K562 (cell line): ENCODE results near the gene TMEM63A. TPM values are rescaled to one million over a fixed set of nuclear protein-coding genes. Genes with fewer than 3 reads are reported as not detected.

Source experiments
- CBFA2T2 ChIP-seq: fragments of 450-650 bp; conservative IDR thresholded peaks from 2 replicates; pipeline ENCODE4 v1.6.1; 2017; ENCODE audit warnings: mild to moderate bottlenecking
- CBX1 ChIP-seq: sonication (generic); IDR thresholded peaks from 2 replicates; pipeline ENCODE4 v1.6.1; 2016; ENCODE audit warnings: antibody characterized with exemption, low read depth, mild to moderate bottlenecking
- CBX8 ChIP-seq: fragments of 200-600 bp; sonication (generic); IDR thresholded peaks from 2 replicates; pipeline ENCODE4 v1.6.1; 2012; ENCODE audit warnings: borderline replicate concordance, mixed run types, low read depth, mild to moderate bottlenecking, moderate library complexity, mixed read lengths, low read length, control low read depth, inconsistent platforms; ENCODE audit not compliant: poor library complexity, severe bottlenecking; ENCODE audit errors: extremely low read depth
- COPS2 ChIP-seq: fragments of 450-650 bp; conservative IDR thresholded peaks from 2 replicates; pipeline ENCODE4 v1.6.1; 2016; ENCODE audit warnings: mild to moderate bottlenecking, moderate library complexity
- FOXK2 ChIP-seq, 2 experiments: fragments of 450-650 bp; IDR thresholded peaks in 1 of 2; conservative IDR thresholded peaks in 1 of 2; 2 replicates each; pipeline ENCODE4 v1.6.1; 2016; ENCODE audit warnings: low read depth in 2 of 2, mild to moderate bottlenecking in 1 of 2
- KLF13 ChIP-seq: fragments of 450-650 bp; IDR thresholded peaks from 2 replicates; pipeline ENCODE4 v1.6.1; 2016; ENCODE audit warnings: missing genetic modification characterization, low read depth, mild to moderate bottlenecking, missing compliant biosample characterization, moderate library complexity, borderline replicate concordance
- ZNF79 ChIP-seq: fragments of 250-450 bp; sonication (Bioruptor Pico); IDR thresholded peaks from 2 replicates; pipeline ENCODE4 v1.4.0; 2020; ENCODE audit warnings: low read depth, mild to moderate bottlenecking, moderate library complexity
- polyA plus RNA-seq, 8 experiments: library from polyadenylated mRNA; depleted of rRNA in 4 of 8; stranded (reverse) in 5 of 8; unstranded in 3 of 8; fragments of >200 nt; fragmentation: Nextera tagmentation in 2 of 8; fragmentation: Illumina TruSeq in 1 of 8; extraction: Ambion mirVana in 2 of 8; extraction: Trizol in 1 of 8; gene quantifications; 2 replicates each; pipeline versions ENCODE4 v1.2.1 to v1.2.3, GENCODE V29; 2011 to 2014; ENCODE audit warnings: inconsistent platforms in 1 of 8, missing spikeins in 1 of 8
- total RNA-seq, 7 experiments: library from RNA; depleted of rRNA in 6 of 7; stranded (reverse); fragments of >200 nt in 6 of 7; fragmentation: Illumina TruSeq in 2 of 7; extraction: Trizol in 2 of 7; gene quantifications; 2 replicates each; pipeline versions ENCODE4 v1.2.1 to v1.2.3, GENCODE V29; 2011 to 2021; ENCODE audit warnings: low replicate concordance in 1 of 7
- TF ChIP-seq, protein P1 (sequence below), 2 experiments: fragments of 450-650 bp; IDR thresholded peaks; 2 replicates each; pipeline ENCODE4 v1.6.1; 2016; ENCODE audit warnings: mild to moderate bottlenecking in 2 of 2, borderline replicate concordance in 1 of 2, low read depth in 1 of 2, moderate library complexity in 1 of 2
- TF ChIP-seq, protein P2 (sequence below): fragments of 450-650 bp; conservative IDR thresholded peaks from 2 replicates; pipeline ENCODE4 v1.6.1; 2016; ENCODE audit warnings: missing genetic modification characterization, low read depth, mild to moderate bottlenecking, control low read depth, missing compliant biosample characterization
- TF ChIP-seq, protein P3 (sequence below): fragments of 450-650 bp; IDR thresholded peaks from 2 replicates; pipeline ENCODE4 v1.6.1; 2017; ENCODE audit warnings: antibody characterized with exemption
- TF ChIP-seq, protein P4 (sequence below): sonication (generic); formaldehyde crosslinking; IDR thresholded peaks from 2 replicates; pipeline ENCODE4 v1.4.0; 2020; ENCODE audit warnings: mild to moderate bottlenecking, missing genetic modification reagents

The TMEM63A gene
- total and polyA plus RNA-seq, 9 of the 15 experiments (the other 6 are each of a cell fraction or from before 2014, with no cell fraction given): 2.0 to 54.6 (median 17.5) TPM

DNA sequence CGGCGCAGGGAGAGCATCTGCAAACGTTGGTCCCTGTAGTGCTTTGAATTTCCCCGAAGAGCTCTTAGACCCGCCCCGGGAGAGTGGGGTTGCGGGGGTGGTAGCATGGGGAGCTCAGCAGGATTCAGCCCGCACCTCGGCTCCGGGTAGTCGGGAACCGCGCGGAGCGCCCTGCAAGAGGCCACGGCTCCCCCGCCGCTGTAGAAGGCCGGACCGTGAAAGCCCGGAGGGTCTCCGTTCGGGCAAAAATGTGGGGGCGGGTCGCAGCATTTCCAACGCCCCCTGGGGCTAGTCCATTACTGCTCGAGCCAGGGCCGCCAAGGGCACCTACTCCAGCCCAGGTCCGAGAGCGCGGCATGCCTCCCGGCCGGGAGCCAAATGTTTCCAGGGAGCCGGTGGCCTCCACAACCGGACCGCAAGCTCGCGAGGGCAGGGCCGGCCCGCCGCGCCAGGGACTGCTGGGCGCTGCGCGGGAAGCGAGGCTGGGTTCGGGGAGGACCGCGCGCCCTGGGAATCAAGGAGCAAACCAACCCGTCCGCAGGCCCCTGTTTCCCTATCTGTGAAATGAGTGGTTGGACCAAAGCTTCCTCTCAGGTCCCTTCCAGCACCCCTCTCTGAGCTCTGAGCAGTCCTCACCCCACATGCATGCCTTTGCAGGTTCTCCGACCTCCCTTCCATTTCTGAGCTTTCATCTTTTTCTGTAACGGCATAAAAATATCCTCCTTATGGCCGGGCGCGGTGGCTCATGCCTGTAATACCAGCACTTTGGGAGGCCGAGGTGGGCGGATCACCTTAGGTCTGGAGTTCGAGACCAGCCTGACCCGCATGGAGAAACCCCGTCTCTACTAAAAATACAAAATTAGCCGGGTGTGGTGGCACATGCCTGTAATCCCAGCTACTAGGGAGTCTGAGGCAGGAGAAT lies 775 bp upstream of the TMEM63A start (continued):
- TF ChIP-seq, protein P1, sequence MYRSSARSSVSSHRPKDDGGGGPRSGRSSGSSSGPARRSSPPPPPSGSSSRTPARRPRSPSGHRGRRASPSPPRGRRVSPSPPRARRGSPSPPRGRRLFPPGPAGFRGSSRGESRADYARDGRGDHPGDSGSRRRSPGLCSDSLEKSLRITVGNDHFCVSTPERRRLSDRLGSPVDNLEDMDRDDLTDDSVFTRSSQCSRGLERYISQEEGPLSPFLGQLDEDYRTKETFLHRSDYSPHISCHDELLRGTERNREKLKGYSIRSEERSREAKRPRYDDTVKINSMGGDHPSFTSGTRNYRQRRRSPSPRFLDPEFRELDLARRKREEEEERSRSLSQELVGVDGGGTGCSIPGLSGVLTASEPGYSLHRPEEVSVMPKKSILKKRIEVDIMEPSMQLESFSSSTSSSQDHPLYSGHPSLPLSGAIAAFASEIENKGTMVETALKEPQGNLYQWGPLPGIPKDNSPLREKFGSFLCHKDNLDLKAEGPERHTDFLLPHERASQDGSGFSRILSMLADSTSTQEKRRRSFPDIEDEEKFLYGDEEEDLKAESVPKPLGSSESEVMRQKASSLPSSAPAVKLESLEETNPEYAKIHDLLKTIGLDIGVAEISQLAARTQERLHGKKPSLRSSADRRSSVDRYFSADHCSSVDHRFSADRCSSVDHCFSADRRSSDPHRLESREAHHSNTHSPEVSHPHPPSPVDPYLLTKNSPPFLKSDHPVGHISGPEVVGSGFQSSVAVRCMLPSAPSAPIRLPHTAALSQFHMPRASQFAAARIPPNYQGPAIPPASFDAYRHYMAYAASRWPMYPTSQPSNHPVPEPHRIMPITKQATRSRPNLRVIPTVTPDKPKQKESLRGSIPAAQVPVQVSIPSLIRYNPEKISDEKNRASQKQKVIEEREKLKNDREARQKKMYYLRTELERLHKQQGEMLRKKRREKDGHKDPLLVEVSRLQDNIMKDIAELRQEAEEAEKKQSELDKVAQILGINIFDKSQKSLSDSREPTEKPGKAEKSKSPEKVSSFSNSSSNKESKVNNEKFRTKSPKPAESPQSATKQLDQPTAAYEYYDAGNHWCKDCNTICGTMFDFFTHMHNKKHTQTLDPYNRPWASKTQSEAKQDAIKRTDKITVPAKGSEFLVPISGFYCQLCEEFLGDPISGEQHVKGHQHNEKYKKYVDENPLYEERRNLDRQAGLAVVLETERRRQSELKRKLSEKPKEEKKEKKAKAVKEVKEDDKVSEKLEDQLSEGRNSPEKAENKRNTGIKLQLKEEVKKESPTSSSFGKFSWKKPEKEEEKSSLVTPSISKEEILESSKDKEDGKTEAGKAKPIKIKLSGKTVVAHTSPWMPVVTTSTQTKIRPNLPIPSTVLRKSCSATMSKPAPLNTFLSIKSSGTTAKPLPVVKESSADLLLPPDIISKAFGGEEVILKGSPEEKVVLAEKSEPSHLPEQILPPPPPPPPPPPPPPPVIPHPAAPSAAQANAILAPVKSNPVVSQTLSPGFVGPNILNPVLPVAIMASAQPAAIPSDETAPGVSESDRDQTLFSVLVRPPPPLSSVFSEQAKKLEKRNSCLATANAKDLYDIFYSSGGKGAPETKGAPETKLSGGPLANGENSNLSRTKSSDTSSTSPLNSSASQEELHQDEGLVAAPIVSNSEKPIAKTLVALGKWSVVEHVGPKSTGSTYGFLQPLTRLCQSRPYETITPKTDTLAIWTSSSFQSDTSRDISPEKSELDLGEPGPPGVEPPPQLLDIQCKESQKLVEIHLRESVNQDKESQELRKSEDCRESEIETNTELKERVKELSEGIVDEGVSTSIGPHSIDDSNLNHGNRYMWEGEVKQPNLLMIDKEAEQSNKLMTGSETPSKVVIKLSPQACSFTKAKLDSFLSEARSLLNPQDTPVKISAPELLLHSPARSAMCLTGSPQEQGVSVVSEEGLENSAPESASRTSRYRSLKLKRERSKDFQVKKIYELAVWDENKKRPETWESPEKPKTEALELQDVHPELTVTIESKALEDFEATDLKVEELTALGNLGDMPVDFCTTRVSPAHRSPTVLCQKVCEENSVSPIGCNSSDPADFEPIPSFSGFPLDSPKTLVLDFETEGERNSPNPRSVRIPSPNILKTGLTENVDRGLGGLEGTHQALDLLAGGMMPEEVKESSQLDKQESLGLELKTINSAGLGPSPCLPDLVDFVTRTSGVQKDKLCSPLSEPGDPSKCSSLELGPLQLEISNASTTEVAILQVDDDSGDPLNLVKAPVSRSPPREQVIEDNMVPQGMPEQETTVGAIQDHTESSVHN (IDR thresholded peaks at IDR 0.05; ENCODE audit: borderline replicate concordance in 1 of 2, low read depth in 1 of 2): no peak
- TF ChIP-seq, protein P2, sequence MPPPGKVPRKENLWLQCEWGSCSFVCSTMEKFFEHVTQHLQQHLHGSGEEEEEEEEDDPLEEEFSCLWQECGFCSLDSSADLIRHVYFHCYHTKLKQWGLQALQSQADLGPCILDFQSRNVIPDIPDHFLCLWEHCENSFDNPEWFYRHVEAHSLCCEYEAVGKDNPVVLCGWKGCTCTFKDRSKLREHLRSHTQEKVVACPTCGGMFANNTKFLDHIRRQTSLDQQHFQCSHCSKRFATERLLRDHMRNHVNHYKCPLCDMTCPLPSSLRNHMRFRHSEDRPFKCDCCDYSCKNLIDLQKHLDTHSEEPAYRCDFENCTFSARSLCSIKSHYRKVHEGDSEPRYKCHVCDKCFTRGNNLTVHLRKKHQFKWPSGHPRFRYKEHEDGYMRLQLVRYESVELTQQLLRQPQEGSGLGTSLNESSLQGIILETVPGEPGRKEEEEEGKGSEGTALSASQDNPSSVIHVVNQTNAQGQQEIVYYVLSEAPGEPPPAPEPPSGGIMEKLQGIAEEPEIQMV (tag): no peak
- TF ChIP-seq CBX8: no peak
- no peak for TF ChIP-seq CBX1
- TF ChIP-seq KLF13 (tag): no peak
- TF ChIP-seq, protein P3, sequence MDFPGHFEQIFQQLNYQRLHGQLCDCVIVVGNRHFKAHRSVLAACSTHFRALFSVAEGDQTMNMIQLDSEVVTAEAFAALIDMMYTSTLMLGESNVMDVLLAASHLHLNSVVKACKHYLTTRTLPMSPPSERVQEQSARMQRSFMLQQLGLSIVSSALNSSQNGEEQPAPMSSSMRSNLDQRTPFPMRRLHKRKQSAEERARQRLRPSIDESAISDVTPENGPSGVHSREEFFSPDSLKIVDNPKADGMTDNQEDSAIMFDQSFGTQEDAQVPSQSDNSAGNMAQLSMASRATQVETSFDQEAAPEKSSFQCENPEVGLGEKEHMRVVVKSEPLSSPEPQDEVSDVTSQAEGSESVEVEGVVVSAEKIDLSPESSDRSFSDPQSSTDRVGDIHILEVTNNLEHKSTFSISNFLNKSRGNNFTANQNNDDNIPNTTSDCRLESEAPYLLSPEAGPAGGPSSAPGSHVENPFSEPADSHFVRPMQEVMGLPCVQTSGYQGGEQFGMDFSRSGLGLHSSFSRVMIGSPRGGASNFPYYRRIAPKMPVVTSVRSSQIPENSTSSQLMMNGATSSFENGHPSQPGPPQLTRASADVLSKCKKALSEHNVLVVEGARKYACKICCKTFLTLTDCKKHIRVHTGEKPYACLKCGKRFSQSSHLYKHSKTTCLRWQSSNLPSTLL: no peak
- TF ChIP-seq, protein P4, sequence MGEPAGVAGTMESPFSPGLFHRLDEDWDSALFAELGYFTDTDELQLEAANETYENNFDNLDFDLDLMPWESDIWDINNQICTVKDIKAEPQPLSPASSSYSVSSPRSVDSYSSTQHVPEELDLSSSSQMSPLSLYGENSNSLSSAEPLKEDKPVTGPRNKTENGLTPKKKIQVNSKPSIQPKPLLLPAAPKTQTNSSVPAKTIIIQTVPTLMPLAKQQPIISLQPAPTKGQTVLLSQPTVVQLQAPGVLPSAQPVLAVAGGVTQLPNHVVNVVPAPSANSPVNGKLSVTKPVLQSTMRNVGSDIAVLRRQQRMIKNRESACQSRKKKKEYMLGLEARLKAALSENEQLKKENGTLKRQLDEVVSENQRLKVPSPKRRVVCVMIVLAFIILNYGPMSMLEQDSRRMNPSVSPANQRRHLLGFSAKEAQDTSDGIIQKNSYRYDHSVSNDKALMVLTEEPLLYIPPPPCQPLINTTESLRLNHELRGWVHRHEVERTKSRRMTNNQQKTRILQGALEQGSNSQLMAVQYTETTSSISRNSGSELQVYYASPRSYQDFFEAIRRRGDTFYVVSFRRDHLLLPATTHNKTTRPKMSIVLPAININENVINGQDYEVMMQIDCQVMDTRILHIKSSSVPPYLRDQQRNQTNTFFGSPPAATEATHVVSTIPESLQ: 0 out of 2 replicates have a peak, but pooled peaks have one; percentile 6
- TF ChIP-seq CBFA2T2: no peak
- TF ChIP-seq COPS2: no peak
- TF ChIP-seq ZNF79 (CRISPR knock-in tag): no peak
- no peak for TF ChIP-seq FOXK2 (conservative IDR thresholded peaks at IDR 0.05 in 1 of 2, IDR thresholded peaks at IDR 0.05 in 1 of 2; ENCODE audit: low read depth in 2 of 2)
